ENCODE data around the gene CHIC1. TPM values are rescaled to one million over a fixed set of nuclear protein-coding genes. Genes with fewer than 3 reads are reported as not detected.

CHIC1 gene
- total and polyA plus RNA-seq, 2 donors (not counting 1 experiment from before 2014, with no cell fraction given): 6.6 to 18.8 TPM

GRCh38 chrX:73562458-73562857 lies 539 bp upstream of the CHIC1 start:
- POLR2A ChIA-PET: no interaction called here

GRCh38 chrX:73563738-73564068 lies 706 bp downstream of the CHIC1 start:
- 0% methylated on average over 2 of the region's 3 CpGs for WGBS (ENCODE audit: insufficient coverage)
- no peak for TF ChIP-seq EZH2 (IDR thresholded peaks at IDR 0.05; ENCODE audit: borderline replicate concordance, insufficient read depth, low read depth, low read length, poor library complexity, severe bottlenecking)
- TF ChIP-seq, protein P1, sequence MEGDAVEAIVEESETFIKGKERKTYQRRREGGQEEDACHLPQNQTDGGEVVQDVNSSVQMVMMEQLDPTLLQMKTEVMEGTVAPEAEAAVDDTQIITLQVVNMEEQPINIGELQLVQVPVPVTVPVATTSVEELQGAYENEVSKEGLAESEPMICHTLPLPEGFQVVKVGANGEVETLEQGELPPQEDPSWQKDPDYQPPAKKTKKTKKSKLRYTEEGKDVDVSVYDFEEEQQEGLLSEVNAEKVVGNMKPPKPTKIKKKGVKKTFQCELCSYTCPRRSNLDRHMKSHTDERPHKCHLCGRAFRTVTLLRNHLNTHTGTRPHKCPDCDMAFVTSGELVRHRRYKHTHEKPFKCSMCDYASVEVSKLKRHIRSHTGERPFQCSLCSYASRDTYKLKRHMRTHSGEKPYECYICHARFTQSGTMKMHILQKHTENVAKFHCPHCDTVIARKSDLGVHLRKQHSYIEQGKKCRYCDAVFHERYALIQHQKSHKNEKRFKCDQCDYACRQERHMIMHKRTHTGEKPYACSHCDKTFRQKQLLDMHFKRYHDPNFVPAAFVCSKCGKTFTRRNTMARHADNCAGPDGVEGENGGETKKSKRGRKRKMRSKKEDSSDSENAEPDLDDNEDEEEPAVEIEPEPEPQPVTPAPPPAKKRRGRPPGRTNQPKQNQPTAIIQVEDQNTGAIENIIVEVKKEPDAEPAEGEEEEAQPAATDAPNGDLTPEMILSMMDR (IDR thresholded peaks at IDR 0.05): no peak
- Histone ChIP-seq H2AFZ (ENCODE audit: insufficient read depth, low read depth, low read length, poor library complexity, severe bottlenecking) (peak overlapping the region; percentile 82), H3K4me2 (replicated peaks; ENCODE audit: low read depth, low read length, poor library complexity, severe bottlenecking) (peak overlapping the region; percentile 77), H3K79me2 (ENCODE audit: control insufficient read depth, insufficient read depth, low read length) (no peaks in the 10 kb centered on the region), H3K9me3 (ENCODE audit: control extremely low read depth in 1 of 3, control insufficient read depth in 2 of 3, insufficient read depth in 1 of 3, low read length in 2 of 3) (no peaks in the 10 kb centered on the region), H4K20me1 (ENCODE audit: control insufficient read depth, insufficient read depth, low read length, poor library complexity, severe bottlenecking) (no peaks in the 10 kb centered on the region), H3K27me3 (replicated peaks in 1 of 4; ENCODE audit: control extremely low read depth in 1 of 4, control insufficient read depth in 3 of 4, insufficient read depth in 4 of 4, low read length in 3 of 4) (no peaks in the 10 kb centered on the region), H3K27ac (ENCODE audit: low read length in 2 of 2) (peak overlapping the region; percentile 85 to 92), H3K4me1 (ENCODE audit: control insufficient read depth in 2 of 2, insufficient read depth in 2 of 2, low read length in 2 of 2) (peaks cover 7 to 13% of the 10 kb centered on the region in 2 donors), H3K9ac (ENCODE audit: low read length) (peak overlapping the region; percentile 78), H3K4me3 (ENCODE audit: control extremely low read depth in 1 of 5, extremely low read depth in 1 of 5, insufficient read depth in 1 of 5, low read depth in 2 of 5, low read length in 4 of 5) (peak overlapping the region; percentile 28 to 72 (median 67)), H3K36me3 (replicated peaks in 1 of 2; ENCODE audit: control extremely low read depth in 1 of 2, control insufficient read depth in 1 of 2, extremely low read depth in 1 of 2, insufficient read depth in 2 of 2, low read length in 1 of 2) (no peaks in the 10 kb centered on the region)
- ATAC-seq (ENCODE audit: low read depth): no peak
- H3K27ac Mint-ChIP-seq: peak overlapping the region; percentile 99
- no peaks in the 10 kb centered on the region for H3K27me3 Mint-ChIP-seq
- ChIA-PET CTCF (no interaction called here), POLR2A (no interaction called here)
- DNase-seq: no peak
- intact Hi-C loops (cut with micrococcal nuclease): loop anchor here (2.0 to 10.0 kb wide), 4 partner anchors 381 to 1051 kb away; partner anchors contain the start of genes HDAC8 and RLIM
- H3K4me3 Mint-ChIP-seq: peak overlapping the region; percentile 93
- H3K9me3 Mint-ChIP-seq (ENCODE audit: insufficient read depth): no peaks in the 10 kb centered on the region
- peaks cover 23% of the 10 kb centered on the region for H3K4me1 Mint-ChIP-seq

More at GRCh38 chrX:73562458-73562857, 539 bp upstream of the CHIC1 start:
- Histone ChIP-seq H3K9ac (ENCODE audit: low read length) (peak overlapping the region; percentile 78), H3K4me3 (ENCODE audit: control extremely low read depth in 1 of 5, extremely low read depth in 1 of 5, insufficient read depth in 1 of 5, low read depth in 2 of 5, low read length in 4 of 5) (peak overlapping the region; percentile 58 to 77 (median 71)), H3K27ac (ENCODE audit: low read length in 2 of 2) (peak overlapping the region; percentile 85 to 92), H2AFZ (ENCODE audit: insufficient read depth, low read depth, low read length, poor library complexity, severe bottlenecking) (peak overlapping the region; percentile 82), H3K9me3 (ENCODE audit: control extremely low read depth in 1 of 3, control insufficient read depth in 2 of 3, insufficient read depth in 1 of 3, low read length in 2 of 3) (no peaks in the 10 kb centered on the region), H3K36me3 (replicated peaks in 1 of 2; ENCODE audit: control extremely low read depth in 1 of 2, control insufficient read depth in 1 of 2, extremely low read depth in 1 of 2, insufficient read depth in 2 of 2, low read length in 1 of 2) (no peaks in the 10 kb centered on the region), H3K79me2 (ENCODE audit: control insufficient read depth, insufficient read depth, low read length) (no peaks in the 10 kb centered on the region), H3K4me2 (replicated peaks; ENCODE audit: low read depth, low read length, poor library complexity, severe bottlenecking) (peak overlapping the region; percentile 77), H4K20me1 (ENCODE audit: control insufficient read depth, insufficient read depth, low read length, poor library complexity, severe bottlenecking) (no peaks in the 10 kb centered on the region), H3K27me3 (replicated peaks in 1 of 4; ENCODE audit: control extremely low read depth in 1 of 4, control insufficient read depth in 3 of 4, insufficient read depth in 4 of 4, low read length in 3 of 4) (no peaks in the 10 kb centered on the region), H3K4me1 (ENCODE audit: control insufficient read depth in 2 of 2, insufficient read depth in 2 of 2, low read length in 2 of 2) (peaks cover 7 to 13% of the 10 kb centered on the region in 2 donors)
- Mint-ChIP-seq H3K4me1 (peaks cover 23% of the 10 kb centered on the region), H3K9me3 (ENCODE audit: insufficient read depth) (no peaks in the 10 kb centered on the region), H3K4me3 (peak overlapping the region; percentile 93), H3K27me3 (no peaks in the 10 kb centered on the region), H3K27ac (peak overlapping the region; percentile 99)
- CTCF ChIA-PET: no interaction called here
- no peak for TF ChIP-seq EZH2 (IDR thresholded peaks at IDR 0.05; ENCODE audit: borderline replicate concordance, insufficient read depth, low read depth, low read length, poor library complexity, severe bottlenecking)
- TF ChIP-seq, protein P1 (IDR thresholded peaks at IDR 0.05): no peak
- intact Hi-C loops (cut with micrococcal nuclease): loop anchor here (2.0 to 10.0 kb wide), 4 partner anchors 382 to 1052 kb away; partner anchors contain the start of genes HDAC8 and RLIM
- no CpG with 5 or more reads among the region's 3 CpGs for WGBS (ENCODE audit: insufficient coverage)
- DNase-seq (no peak), ATAC-seq (ENCODE audit: low read depth) (no peak)

Data from B cell (primary cell).